ENCODE measurements around the gene AQP1. TPM values are rescaled to one million over a fixed set of nuclear protein-coding genes. Genes with fewer than 3 reads are reported as not detected.

The AQP1 gene
- total RNA-seq, 1 donor from 2014 or later = 2.5 TPM

GRCh38 chr7:30866939-30867338 is 44.7 kb upstream of the AQP1 start:
- no peaks in the 10 kb centered on the region for H3K36me3 ChIP-seq (ENCODE audit: control insufficient read depth, insufficient read depth, low read length)
- H3K27me3 ChIP-seq (ENCODE audit: control insufficient read depth, insufficient read depth, low read length) = no peaks in the 10 kb centered on the region
- no peak overlapping the region for H3K4me3 ChIP-seq (ENCODE audit: low read depth, low read length)
- no peak for DNase-seq (ENCODE audit: low read depth)
- TF ChIP-seq, protein P1, sequence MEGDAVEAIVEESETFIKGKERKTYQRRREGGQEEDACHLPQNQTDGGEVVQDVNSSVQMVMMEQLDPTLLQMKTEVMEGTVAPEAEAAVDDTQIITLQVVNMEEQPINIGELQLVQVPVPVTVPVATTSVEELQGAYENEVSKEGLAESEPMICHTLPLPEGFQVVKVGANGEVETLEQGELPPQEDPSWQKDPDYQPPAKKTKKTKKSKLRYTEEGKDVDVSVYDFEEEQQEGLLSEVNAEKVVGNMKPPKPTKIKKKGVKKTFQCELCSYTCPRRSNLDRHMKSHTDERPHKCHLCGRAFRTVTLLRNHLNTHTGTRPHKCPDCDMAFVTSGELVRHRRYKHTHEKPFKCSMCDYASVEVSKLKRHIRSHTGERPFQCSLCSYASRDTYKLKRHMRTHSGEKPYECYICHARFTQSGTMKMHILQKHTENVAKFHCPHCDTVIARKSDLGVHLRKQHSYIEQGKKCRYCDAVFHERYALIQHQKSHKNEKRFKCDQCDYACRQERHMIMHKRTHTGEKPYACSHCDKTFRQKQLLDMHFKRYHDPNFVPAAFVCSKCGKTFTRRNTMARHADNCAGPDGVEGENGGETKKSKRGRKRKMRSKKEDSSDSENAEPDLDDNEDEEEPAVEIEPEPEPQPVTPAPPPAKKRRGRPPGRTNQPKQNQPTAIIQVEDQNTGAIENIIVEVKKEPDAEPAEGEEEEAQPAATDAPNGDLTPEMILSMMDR (IDR thresholded peaks at IDR 0.05; ENCODE audit: insufficient read depth, low read length, poor library complexity, severe bottlenecking) = no peak

- DNase-seq (ENCODE audit: low read depth) = no peak
- Histone ChIP-seq H3K4me3 (ENCODE audit: low read depth, low read length) (no peak overlapping the region), H3K27me3 (ENCODE audit: control insufficient read depth, insufficient read depth, low read length) (no peaks in the 10 kb centered on the region), H3K36me3 (ENCODE audit: control insufficient read depth, insufficient read depth, low read length) (no peaks in the 10 kb centered on the region)
- TF ChIP-seq, protein P1 (IDR thresholded peaks at IDR 0.05; ENCODE audit: insufficient read depth, low read length, poor library complexity, severe bottlenecking) = no peak
These were observed 44.2 kb upstream of the AQP1 start for GRCh38 chr7:30867483-30867882.

DNA sequence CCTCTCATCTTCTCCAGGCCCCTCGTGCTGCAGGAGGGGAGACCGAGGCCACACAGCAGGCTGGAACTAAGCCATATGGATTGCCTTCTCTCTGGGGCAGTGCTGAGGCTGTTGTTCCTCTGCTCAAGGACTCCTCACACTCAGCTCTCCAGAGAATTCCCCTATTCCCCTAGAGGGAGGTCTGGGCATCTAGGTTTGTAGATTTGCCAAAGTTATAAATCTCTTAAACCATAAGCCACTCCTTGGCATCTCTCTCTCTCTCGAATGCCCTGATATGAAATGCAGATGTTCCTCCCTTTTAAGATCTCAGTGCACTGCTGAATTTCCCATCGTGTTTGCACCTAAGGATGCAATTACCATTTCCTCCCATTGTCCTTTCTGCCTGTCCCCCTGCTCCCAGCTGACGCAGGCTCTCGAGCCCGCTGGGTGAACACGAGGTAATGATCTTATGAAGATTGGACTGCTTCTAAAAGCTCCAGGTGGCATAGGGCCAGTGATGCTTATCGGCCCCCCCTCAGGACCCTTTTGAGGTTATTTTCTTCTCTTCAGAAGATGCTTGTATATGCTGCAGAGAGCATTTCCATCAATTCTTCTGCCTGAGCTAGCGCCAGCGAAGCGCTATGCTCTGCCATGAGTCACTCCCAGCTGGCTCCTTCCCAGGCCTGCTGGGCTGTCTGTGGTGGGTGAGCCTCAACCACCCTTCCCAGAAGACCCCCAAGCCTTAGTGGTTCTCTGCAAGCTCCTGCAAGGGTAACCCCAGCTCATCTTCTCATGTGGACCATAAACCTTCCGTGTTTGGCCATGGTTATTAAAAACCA is 41.6 kb upstream of the AQP1 start:
- TF ChIP-seq, protein P1 (IDR thresholded peaks at IDR 0.05; ENCODE audit: insufficient read depth, low read length, poor library complexity, severe bottlenecking) = no peak
- H3K27me3 ChIP-seq (ENCODE audit: control insufficient read depth, insufficient read depth, low read length) = no peaks in the 10 kb centered on the region
- no peak overlapping the region for H3K4me3 ChIP-seq (ENCODE audit: low read depth, low read length)
- no peak for DNase-seq (ENCODE audit: low read depth)
- H3K36me3 ChIP-seq (ENCODE audit: control insufficient read depth, insufficient read depth, low read length) = no peaks in the 10 kb centered on the region

DNA sequence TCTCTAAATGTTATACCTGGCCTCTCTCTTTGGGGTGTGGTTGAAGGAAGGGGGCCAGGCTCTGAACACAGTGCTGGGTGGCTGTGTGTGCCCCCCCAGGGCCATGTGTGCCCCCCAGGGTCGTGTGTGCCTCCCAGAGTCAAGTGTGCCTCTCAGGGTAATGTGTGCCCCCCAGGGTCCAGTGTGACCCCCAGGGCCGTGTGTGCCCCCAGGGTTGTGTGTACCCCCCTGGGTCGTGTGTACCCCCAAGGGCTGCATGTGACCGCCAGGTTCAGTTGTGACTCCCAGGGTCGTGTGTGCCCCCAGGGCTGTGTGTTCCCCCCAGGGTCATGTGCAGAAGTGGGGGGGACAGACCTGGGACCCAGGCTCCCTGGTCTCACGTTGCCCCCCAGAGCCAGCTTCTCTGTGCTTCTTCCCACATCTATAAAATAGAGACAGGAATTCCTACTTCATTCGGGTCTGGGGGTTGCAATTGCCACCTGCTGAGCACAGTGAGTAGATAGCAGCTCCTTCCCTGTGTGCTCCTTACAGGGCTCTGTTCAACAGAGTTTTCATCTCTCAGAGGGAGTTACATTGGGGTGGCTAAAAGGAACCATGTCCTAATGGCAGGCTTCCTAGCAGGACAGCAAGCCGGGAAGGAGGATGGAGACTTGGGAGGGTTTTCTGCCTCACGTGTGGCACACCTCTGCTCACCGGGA is 40.7 kb upstream of the AQP1 start:
- DNase-seq (ENCODE audit: low read depth) = no peak
- TF ChIP-seq, protein P1 (IDR thresholded peaks at IDR 0.05; ENCODE audit: insufficient read depth, low read length, poor library complexity, severe bottlenecking) = no peak
- no peak overlapping the region for H3K4me3 ChIP-seq (ENCODE audit: low read depth, low read length)

GRCh38 chr7:30871655-30872054 is 40.0 kb upstream of the AQP1 start:
- no peaks in the 10 kb centered on the region for H3K36me3 ChIP-seq (ENCODE audit: control insufficient read depth, insufficient read depth, low read length)
- no peaks in the 10 kb centered on the region for H3K27me3 ChIP-seq (ENCODE audit: control insufficient read depth, insufficient read depth, low read length)
- TF ChIP-seq, protein P1 (IDR thresholded peaks at IDR 0.05; ENCODE audit: insufficient read depth, low read length, poor library complexity, severe bottlenecking) = no peak
- DNase-seq (ENCODE audit: low read depth) = no peak
- H3K4me3 ChIP-seq (ENCODE audit: low read depth, low read length) = no peak overlapping the region

More for the DNA sequence above, 40.7 kb upstream of the AQP1 start:
- no peaks in the 10 kb centered on the region for H3K27me3 ChIP-seq (ENCODE audit: control insufficient read depth, insufficient read depth, low read length)
- no peaks in the 10 kb centered on the region for H3K36me3 ChIP-seq (ENCODE audit: control insufficient read depth, insufficient read depth, low read length)

Measured in kidney epithelial cell (primary cell).